ENCODE measurements around the gene PTDSS2. TPM values are rescaled to one million over a fixed set of nuclear protein-coding genes. Genes with fewer than 3 reads are reported as not detected.

PTDSS2 gene
- total and polyA plus RNA-seq, 2 experiments from 2014 or later = 22.7 to 145 TPM

DNA sequence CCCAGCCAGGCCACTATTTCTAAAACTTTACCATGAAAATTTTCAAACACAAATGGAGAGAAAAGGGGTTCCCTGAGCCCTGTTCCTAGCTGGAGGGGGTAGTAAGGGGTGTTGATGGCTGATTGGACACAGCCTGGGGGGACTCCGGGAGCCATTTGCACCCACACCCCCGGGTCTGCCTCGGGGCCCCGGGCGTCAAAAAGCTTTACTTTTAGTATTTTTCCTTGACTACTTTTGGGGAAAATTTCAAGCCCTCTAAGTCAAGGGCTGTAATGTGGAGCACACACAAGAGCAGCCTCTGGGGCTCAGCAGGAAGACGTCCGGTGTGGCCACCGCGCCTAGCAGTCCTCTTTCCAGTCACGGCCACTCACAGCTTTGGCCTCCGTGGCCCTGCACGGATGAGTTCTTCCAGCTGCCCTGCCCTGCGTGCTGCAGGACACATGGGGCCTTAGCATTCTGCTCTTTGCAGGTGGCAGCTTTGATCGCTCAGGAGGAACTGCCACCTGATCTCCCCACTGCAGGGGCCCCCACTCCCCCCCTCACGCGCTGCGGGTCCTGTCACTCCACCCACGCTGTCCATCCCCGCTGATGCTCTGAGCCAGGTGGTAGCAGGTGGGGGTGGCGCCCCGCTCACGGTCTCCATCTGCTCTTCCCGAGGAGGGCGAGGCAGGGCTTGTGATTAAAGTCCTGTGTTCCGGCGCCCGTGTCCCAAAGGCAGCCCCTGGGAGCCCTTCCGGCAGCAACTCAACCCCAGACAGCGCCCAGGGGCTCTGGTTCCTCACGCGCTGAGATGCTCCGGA is 42.5 kb downstream of the PTDSS2 start:
- Histone ChIP-seq H2AFZ (no peak overlapping the region), H3K27me3 (ENCODE audit: insufficient read depth) (no peaks in the 10 kb centered on the region), H3K79me2 (replicated peaks; ENCODE audit: insufficient read depth) (no peaks in the 10 kb centered on the region), H4K20me1 (replicated peaks; ENCODE audit: insufficient read depth) (no peaks in the 10 kb centered on the region), H3K9me2 (ENCODE audit: insufficient read depth) (no peaks in the 10 kb centered on the region), H3K4me1 (ENCODE audit: insufficient read depth) (no peaks in the 10 kb centered on the region), H3K36me3 (ENCODE audit: insufficient read depth) (no peaks in the 10 kb centered on the region), H3K4me3 (no peak overlapping the region), H3K27ac (ENCODE audit: low read depth) (no peak overlapping the region), H3F3A (replicated peaks; ENCODE audit: low read depth) (0 out of 2 replicates have a peak, but pooled peaks cover 4% of the 10 kb centered on the region), H3K4me2 (no peak overlapping the region)
- ATAC-seq (no peak), DNase-seq (ENCODE audit: low spot score) (no peak)
- Mint-ChIP-seq H3K27ac (no peak overlapping the region), H3K36me3 (ENCODE audit: low read depth) (peaks cover 33% of the 10 kb centered on the region), H3K9me3 (peaks cover 18% of the 10 kb centered on the region), H3K4me1 (no peaks in the 10 kb centered on the region; the same call in 2 of the 3 replicates), H3K4me3 (no peak overlapping the region), H3K27me3 (ENCODE audit: insufficient read depth, low read depth, poor library complexity) (peaks cover 13% of the 10 kb centered on the region)
- TF ChIP-seq EZH2 (IDR thresholded peaks at IDR 0.05; ENCODE audit: low read depth, unreplicated experiment) (no peak), JUNB (IDR thresholded peaks at IDR 0.05; ENCODE audit: unreplicated experiment) (no peak), NANOG (IDR thresholded peaks at IDR 0.05; ENCODE audit: borderline replicate concordance) (no peak), ZNF331 (CRISPR knock-in tag; IDR thresholded peaks at IDR 0.05; ENCODE audit: low read depth) (no peak), STAT1 (IDR thresholded peaks at IDR 0.05; ENCODE audit: unreplicated experiment) (no peak), POLR2AphosphoS5 (IDR thresholded peaks at IDR 0.05; ENCODE audit: low read depth) (no peak), CREB1 (CRISPR knock-in tag; IDR thresholded peaks at IDR 0.05; ENCODE audit: low read depth) (no peak), ZNF114 (CRISPR knock-in tag; IDR thresholded peaks at IDR 0.05) (no peak), REST (IDR thresholded peaks at IDR 0.05; ENCODE audit: unreplicated experiment) (no peak)
- TF ChIP-seq, protein P1, sequence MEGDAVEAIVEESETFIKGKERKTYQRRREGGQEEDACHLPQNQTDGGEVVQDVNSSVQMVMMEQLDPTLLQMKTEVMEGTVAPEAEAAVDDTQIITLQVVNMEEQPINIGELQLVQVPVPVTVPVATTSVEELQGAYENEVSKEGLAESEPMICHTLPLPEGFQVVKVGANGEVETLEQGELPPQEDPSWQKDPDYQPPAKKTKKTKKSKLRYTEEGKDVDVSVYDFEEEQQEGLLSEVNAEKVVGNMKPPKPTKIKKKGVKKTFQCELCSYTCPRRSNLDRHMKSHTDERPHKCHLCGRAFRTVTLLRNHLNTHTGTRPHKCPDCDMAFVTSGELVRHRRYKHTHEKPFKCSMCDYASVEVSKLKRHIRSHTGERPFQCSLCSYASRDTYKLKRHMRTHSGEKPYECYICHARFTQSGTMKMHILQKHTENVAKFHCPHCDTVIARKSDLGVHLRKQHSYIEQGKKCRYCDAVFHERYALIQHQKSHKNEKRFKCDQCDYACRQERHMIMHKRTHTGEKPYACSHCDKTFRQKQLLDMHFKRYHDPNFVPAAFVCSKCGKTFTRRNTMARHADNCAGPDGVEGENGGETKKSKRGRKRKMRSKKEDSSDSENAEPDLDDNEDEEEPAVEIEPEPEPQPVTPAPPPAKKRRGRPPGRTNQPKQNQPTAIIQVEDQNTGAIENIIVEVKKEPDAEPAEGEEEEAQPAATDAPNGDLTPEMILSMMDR (conservative IDR thresholded peaks at IDR 0.05; ENCODE audit: low read depth in 2 of 2) = no peak
- TF ChIP-seq, protein P2, sequence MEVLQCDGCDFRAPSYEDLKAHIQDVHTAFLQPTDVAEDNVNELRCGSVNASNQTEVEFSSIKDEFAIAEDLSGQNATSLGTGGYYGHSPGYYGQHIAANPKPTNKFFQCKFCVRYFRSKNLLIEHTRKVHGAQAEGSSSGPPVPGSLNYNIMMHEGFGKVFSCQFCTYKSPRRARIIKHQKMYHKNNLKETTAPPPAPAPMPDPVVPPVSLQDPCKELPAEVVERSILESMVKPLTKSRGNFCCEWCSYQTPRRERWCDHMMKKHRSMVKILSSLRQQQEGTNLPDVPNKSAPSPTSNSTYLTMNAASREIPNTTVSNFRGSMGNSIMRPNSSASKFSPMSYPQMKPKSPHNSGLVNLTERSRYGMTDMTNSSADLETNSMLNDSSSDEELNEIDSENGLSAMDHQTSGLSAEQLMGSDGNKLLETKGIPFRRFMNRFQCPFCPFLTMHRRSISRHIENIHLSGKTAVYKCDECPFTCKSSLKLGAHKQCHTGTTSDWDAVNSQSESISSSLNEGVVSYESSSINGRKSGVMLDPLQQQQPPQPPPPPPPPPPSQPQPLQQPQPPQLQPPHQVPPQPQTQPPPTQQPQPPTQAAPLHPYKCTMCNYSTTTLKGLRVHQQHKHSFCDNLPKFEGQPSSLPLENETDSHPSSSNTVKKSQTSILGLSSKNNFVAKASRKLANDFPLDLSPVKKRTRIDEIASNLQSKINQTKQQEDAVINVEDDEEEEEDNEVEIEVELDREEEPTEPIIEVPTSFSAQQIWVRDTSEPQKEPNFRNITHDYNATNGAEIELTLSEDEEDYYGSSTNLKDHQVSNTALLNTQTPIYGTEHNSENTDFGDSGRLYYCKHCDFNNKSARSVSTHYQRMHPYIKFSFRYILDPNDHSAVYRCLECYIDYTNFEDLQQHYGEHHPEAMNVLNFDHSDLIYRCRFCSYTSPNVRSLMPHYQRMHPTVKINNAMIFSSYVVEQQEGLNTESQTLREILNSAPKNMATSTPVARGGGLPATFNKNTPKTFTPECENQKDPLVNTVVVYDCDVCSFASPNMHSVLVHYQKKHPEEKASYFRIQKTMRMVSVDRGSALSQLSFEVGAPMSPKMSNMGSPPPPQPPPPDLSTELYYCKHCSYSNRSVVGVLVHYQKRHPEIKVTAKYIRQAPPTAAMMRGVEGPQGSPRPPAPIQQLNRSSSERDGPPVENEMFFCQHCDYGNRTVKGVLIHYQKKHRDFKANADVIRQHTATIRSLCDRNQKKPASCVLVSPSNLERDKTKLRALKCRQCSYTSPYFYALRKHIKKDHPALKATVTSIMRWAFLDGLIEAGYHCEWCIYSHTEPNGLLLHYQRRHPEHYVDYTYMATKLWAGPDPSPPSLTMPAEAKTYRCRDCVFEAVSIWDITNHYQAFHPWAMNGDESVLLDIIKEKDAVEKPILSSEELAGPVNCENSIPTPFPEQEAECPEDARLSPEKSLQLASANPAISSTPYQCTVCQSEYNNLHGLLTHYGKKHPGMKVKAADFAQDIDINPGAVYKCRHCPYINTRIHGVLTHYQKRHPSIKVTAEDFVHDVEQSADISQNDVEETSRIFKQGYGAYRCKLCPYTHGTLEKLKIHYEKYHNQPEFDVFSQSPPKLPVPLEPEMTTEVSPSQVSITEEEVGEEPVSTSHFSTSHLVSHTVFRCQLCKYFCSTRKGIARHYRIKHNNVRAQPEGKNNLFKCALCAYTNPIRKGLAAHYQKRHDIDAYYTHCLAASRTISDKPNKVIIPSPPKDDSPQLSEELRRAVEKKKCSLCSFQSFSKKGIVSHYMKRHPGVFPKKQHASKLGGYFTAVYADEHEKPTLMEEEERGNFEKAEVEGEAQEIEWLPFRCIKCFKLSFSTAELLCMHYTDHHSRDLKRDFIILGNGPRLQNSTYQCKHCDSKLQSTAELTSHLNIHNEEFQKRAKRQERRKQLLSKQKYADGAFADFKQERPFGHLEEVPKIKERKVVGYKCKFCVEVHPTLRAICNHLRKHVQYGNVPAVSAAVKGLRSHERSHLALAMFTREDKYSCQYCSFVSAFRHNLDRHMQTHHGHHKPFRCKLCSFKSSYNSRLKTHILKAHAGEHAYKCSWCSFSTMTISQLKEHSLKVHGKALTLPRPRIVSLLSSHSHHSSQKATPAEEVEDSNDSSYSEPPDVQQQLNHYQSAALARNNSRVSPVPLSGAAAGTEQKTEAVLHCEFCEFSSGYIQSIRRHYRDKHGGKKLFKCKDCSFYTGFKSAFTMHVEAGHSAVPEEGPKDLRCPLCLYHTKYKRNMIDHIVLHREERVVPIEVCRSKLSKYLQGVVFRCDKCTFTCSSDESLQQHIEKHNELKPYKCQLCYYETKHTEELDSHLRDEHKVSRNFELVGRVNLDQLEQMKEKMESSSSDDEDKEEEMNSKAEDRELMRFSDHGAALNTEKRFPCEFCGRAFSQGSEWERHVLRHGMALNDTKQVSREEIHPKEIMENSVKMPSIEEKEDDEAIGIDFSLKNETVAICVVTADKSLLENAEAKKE (CRISPR knock-in tag; IDR thresholded peaks at IDR 0.05) = no peak

All from GM23338 (cell line).